HAP-1 (cell line): Measurements from ENCODE around the gene RAB17.
"Not testable (repeated sequence)": the region's sequence is repeated elsewhere in the genome, so short reads cannot be mapped to it uniquely, and the experiment has no call there.

Source experiments
- DNase-seq, 2 experiments: peaks; one replicate each; pipeline ENCODE4 v3.0.0-alpha.2; 2016 to 2020; ENCODE audit warnings: low spot score in 2 of 2
- H3K27me3 ChIP-seq: fragments of 250-450 bp; sonication (Bioruptor Pico); 2 replicates; pipeline ENCODE4 v1.5.1; 2020; ENCODE audit warnings: low read depth, mild to moderate bottlenecking, moderate library complexity
- H3K36me3 ChIP-seq: fragments of 250-450 bp; sonication (Bioruptor Pico); replicated peaks from 2 replicates; pipeline ENCODE4 v1.5.1; 2020; ENCODE audit warnings: mild to moderate bottlenecking
- H3K4me1 ChIP-seq: fragments of 250-450 bp; sonication (Bioruptor Pico); 2 replicates; pipeline ENCODE4 v1.5.1; 2020; ENCODE audit warnings: mild to moderate bottlenecking
- H3K4me3 ChIP-seq: fragments of 250-450 bp; sonication (Bioruptor Pico); 2 replicates; pipeline ENCODE4 v1.5.1; 2020; ENCODE audit warnings: mild to moderate bottlenecking, moderate library complexity
- H3K9me3 ChIP-seq: fragments of 250-450 bp; sonication (Bioruptor Pico); 2 replicates; pipeline ENCODE4 v1.5.1; 2020; ENCODE audit warnings: mild to moderate bottlenecking, moderate library complexity
- in situ Hi-C: fragments of 300-500 bp; cut with MboI; formaldehyde crosslinking; loops from 3 replicates; pipeline ENCODE4 v1.14.3; 2020; ENCODE audit warnings: low sequenced_read_pairs, inconsistent platforms, mixed read lengths

RAB17 gene

DNA sequence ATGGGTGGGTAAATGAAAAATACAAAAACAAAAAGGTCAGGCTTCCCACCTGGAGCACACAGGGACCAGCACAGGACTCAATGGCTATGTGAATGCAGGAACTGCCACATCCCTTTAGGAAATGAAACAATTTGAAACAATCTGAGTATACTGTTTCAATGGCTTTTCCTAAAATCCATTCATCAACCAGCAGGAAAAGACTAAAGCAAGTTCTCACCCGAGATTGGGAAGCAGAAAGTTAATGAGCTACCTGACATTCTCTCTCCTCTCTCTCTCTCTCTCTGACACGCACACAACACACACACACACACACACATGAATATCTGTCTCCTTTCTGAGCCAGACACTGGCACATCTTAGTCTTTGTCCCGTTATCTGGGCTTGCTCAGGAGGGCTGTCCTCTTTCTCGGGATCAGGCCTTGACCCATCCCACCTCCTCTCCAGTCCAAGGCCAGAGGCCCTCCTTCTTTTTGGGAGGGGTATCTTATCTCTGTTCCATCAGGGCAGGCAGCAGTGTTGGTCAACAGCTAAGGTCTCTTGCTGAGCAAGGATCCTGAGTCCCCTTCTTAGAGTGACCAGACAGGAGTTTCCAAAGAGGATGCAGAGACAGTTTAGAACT lies 25.2 kb upstream of the RAB17 start:
- peaks cover 11% of the 10 kb centered on the region; the same call in 1 of the 2 replicates for H3K27me3 ChIP-seq
- H3K9me3 ChIP-seq = no peaks in the 10 kb centered on the region
- H3K4me1 ChIP-seq = no peaks in the 10 kb centered on the region
- in situ Hi-C loops = no loop called here
- H3K4me3 ChIP-seq = no peak overlapping the region
- DNase-seq = no peak
- no peaks in the 10 kb centered on the region for H3K36me3 ChIP-seq

DNA sequence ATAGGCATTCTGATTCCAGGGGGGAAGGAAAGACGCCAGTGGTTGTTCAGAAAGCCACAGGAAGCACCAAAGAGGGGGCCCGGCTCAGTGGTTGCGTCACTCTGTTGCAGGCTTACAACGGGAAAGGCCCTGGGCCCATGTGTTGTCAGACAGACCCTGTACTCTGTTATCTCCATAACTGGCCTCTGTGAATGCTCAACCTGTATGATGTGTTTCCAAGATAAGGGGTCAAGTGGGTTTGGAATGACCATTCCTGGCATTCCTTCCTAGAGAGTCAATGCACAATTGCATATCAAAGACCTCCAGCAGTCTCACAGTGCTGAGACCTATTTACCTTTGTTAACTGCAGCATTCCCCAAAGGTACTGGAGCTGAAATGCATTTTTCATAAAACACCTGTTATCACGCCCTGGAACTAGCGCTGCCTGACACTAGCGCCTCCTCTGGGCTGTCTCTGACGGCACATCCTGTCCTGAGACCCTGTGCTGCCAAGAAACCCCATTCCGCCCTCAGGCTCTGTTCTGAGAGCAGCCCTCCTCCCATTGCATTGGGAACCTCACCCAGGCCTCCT lies 23.7 kb upstream of the RAB17 start:
- Histone ChIP-seq H3K4me1 (no peaks in the 10 kb centered on the region), H3K27me3 (peaks cover 9% of the 10 kb centered on the region; the same call in 1 of the 2 replicates), H3K4me3 (no peak overlapping the region), H3K36me3 (no peaks in the 10 kb centered on the region), H3K9me3 (no peaks in the 10 kb centered on the region)
- DNase-seq = peak in 1 of 2 experiments; percentile 40
- in situ Hi-C loops = no loop called here

DNA sequence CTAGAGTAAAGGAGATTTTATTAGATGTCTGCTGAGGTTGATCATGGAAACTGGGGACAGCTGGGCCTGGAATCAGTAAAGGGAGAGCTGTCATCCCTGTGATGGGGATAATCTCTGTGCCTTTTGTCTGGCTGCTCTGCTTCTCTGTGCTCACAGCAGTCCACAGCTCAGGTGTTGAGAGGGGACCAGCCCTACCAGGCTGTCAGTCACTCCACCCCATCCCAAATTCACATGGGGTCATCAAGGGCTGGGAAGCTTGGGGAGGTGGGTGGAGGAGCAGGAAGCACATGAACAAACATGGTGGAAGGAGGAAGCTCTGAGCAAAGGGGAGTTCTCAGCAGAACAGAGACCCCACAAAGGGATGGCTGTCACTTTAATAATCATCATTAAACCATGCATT lies 23.1 kb upstream of the RAB17 start:
- no peak for DNase-seq
- Histone ChIP-seq H3K9me3 (no peaks in the 10 kb centered on the region), H3K4me3 (no peak overlapping the region), H3K4me1 (no peaks in the 10 kb centered on the region), H3K27me3 (peaks cover 8% of the 10 kb centered on the region; the same call in 1 of the 2 replicates), H3K36me3 (no peaks in the 10 kb centered on the region)
- in situ Hi-C loops = no loop called here

DNA sequence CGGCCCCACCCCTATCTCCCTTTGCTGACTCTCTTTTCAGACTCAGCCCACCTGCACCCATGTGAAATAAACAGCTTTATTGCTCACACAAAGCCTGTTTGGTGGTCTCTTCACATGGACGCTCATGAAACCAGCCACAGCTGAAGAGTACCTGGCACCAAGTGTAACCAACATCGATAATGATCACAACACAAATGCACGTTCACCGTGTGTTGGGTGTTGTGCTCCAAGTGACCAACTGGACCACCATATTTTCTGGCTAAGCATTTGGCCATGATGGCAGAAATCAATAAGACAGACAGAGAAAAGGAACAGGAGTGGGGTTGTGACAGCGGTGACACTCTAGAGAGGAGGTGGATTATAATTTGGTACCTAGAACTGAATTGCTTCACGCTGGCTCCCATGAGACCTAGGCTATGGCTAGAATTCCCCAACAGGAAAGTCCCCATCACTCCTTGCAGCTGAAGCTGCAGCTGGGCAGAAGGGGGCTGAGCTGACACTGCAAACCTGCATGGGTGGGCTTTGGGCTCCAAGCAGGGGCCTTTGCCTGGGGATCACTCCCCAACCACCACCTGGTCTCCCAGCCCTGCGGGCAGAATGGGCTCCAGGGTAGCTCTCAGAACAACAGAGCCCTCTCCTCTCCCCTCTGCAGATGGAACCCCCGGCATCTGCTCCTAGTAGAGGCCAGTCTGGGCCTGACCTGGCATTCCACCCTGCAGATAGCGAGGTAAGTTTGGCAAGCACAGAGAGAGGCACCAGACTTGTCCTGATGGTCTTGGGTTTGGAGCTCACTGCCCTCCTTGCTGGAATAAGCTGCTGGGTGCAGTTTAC lies 22.2 kb upstream of the RAB17 start:
- Histone ChIP-seq H3K4me1 (no peaks in the 10 kb centered on the region), H3K27me3 (peaks cover 8% of the 10 kb centered on the region; the same call in 1 of the 2 replicates), H3K4me3 (no peak overlapping the region), H3K9me3 (no peaks in the 10 kb centered on the region), H3K36me3 (no peaks in the 10 kb centered on the region)
- DNase-seq = no peak
- in situ Hi-C loops = no loop called here

DNA sequence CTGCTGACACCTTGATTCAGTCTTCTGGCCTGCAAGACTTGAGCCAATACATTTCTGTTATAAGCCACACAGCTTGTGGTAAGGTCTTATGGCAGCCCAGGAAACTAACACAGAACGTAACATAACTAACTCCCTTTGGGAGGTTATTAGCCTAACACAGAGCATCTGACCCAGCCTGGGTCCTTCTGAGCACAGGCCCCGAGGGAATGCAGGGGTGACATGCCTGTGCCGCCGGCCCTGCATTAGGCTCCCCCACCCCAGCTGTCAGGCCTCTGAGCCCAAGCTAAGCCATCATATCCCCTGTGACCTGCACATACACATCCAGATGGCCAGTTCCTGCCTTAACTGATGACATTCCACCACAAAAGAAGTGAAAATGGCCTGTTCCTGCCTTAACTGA lies 16.0 kb upstream of the RAB17 start:
- H3K4me1 ChIP-seq, H3K4me3 ChIP-seq, H3K9me3 ChIP-seq, H3K27me3 ChIP-seq, in situ Hi-C loops, DNase-seq, H3K36me3 ChIP-seq: not testable (repeated sequence)

DNA sequence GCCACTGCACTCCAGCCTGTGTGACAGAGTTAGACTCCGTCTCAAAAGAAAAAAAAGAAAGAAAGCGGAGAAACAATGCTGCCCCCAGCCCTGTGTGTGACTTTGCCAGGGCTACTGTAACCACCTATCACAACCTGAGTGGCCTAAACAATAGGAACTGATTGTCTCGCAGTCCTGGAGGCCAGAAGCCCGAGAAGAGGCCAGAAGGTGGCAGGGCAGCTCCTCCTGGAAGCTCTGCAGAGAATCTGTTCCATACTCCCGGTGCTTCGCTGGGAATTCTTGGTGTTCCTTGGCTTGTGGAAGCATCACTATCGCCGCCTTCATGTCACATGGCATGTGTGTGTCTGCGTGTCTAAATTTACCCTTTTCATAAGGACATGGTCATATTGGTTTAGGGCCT lies 14.4 kb upstream of the RAB17 start:
- Histone ChIP-seq H3K4me1 (no peaks in the 10 kb centered on the region), H3K36me3 (no peaks in the 10 kb centered on the region), H3K9me3 (no peaks in the 10 kb centered on the region), H3K4me3 (no peak overlapping the region), H3K27me3 (no peaks in the 10 kb centered on the region)
- DNase-seq = no peak
- in situ Hi-C loops = no loop called here

DNA sequence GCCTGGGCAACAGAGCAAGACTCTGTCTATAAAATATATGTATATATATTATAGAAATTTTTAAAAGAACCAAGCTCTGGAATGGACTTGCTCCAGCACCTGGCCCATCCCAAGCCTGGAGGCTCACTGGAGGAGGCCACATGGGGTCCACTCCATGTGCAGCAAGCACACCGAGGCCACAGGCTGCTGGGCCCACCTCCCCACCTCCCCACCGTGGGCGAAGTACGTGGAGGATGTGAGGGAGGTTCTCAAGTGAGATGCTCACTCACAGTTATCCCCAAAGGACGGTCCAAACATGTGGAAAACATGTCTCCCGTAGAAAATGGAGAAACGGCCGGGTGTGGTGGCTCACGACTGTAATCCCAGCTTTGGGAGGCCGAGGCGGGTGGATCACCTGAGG lies 13.9 kb upstream of the RAB17 start:
- Histone ChIP-seq H3K27me3 (no peaks in the 10 kb centered on the region), H3K9me3 (no peaks in the 10 kb centered on the region), H3K4me1 (no peaks in the 10 kb centered on the region), H3K36me3 (no peaks in the 10 kb centered on the region), H3K4me3 (no peak overlapping the region)
- DNase-seq = no peak
- in situ Hi-C loops = no loop called here

DNA sequence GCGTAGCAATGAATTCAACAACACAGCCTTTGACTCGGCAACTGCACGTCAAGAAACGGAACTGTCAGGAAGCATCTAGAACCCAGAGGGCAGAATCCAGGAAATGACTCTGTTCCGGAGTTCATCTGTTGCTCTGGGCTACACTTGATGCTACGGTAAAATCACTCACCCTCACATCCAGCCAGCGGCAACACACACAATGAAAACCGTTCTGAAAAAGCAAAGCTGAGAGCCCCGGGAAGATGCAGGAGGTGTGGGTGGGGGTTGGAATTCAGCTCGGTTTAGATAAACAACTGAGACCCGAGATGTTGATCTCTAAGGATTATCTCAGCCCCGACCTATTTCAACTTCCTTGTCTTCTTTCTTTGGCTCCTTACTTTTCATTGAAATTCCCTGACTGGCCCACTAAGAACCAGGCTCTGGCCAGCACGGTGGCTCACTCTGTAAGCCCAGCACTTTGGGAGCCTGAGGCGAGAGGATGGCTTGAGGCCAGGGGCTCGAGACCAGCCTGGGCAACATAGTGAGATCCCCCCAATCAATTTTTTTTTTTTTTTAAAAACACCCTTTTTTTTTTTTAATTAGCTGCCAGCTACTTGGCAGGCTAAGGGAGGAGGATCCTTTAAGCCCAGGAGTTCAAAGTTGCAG lies 13.3 kb upstream of the RAB17 start:
- Histone ChIP-seq H3K27me3 (no peaks in the 10 kb centered on the region), H3K9me3 (no peaks in the 10 kb centered on the region), H3K4me1 (no peaks in the 10 kb centered on the region), H3K36me3 (no peaks in the 10 kb centered on the region), H3K4me3 (no peak overlapping the region)
- no peak for DNase-seq
- in situ Hi-C loops = no loop called here

DNA sequence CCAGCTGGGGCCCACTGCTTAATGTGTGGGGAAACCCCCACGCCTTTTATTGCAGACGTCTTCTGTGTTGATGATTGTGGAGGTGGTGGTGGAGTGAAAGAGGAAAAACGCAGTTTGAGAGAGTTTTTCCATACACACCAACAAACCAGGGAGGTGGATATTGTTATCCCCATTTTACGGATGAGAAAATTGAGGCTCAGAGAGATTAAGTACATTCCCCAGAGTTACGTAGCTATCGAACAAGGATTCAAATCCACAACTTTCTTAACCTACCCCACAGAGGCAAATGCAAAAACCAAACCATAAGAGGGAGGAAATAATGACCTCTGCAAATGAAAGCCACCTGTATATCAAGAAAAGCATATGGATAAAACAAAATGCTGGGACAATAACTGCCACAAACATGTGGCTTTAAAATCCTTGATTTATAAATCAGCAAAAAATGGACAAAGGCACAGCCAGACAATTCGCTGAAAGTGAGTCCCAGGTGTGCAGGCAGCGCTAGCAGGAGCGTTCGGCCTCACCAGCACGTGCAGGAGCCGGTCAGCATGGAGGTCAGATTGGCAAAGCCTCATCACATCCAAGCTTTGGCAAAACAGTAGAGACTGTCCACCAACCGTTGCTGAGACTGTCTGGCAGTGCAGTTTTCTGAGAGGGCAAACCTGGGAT lies 12.6 kb upstream of the RAB17 start:
- Histone ChIP-seq H3K9me3 (no peaks in the 10 kb centered on the region), H3K27me3 (no peaks in the 10 kb centered on the region), H3K4me3 (no peak overlapping the region), H3K36me3 (no peaks in the 10 kb centered on the region), H3K4me1 (no peaks in the 10 kb centered on the region)
- in situ Hi-C loops = no loop called here
- DNase-seq = no peak

DNA sequence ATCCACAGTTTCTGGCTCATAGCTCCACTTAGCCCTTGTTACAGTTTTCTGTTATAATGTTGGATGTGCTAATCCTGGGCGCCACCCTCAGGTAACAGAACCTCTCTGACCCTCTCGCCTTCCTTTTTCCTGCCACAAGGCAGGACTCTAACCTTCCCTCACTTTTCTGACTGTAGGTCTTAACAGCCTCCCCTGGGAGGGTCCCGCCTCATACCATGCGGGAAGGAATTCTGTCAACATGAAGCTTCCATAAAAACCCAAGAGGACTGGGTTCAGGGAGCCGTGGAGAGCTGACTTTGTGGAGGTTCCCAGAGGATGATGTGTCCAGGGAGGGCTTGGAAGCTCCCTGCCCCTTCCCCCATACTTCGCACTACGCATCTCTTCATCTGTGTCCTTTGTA lies 11.9 kb upstream of the RAB17 start:
- no peaks in the 10 kb centered on the region for H3K27me3 ChIP-seq
- no peak overlapping the region for H3K4me3 ChIP-seq
- H3K4me1 ChIP-seq = no peaks in the 10 kb centered on the region
- in situ Hi-C loops = no loop called here
- no peak for DNase-seq
- H3K36me3 ChIP-seq = no peaks in the 10 kb centered on the region
- no peaks in the 10 kb centered on the region for H3K9me3 ChIP-seq

DNA sequence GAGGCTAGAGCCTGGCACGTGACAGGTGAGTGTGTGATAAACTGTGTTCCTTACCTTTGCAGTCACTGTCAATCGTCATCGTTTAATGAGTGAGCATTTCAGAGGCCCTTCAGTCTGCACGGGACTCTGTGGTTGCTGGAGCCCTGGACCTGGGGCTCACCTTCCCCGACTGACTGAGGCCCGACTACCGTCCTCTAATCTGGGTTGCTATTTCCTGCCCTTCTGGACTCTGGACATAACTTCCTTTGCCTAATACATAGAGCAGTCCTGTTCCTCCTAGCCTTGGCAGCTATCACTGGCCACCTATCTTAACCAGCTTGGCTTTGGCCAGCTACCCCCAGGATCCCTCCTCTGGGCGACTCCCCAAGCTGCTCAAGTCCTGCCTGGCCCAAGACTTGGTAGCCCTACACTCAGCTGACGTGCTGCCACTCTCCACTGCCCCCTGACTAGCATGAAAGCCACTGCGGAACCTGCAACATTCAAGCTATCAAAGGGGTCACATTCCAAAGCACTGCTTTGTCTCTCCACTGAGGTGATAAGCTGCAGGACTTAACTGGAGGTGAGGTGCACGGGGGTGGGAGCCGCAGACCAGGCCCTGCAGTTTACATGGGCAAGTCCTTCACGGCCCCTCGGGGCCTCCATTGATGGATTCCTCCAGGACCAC lies 11.1 kb upstream of the RAB17 start:
- in situ Hi-C loops = no loop called here
- no peaks in the 10 kb centered on the region for H3K36me3 ChIP-seq
- DNase-seq = no peak
- H3K4me3 ChIP-seq = no peak overlapping the region
- no peaks in the 10 kb centered on the region for H3K9me3 ChIP-seq
- no peaks in the 10 kb centered on the region for H3K4me1 ChIP-seq
- H3K27me3 ChIP-seq = no peaks in the 10 kb centered on the region

DNA sequence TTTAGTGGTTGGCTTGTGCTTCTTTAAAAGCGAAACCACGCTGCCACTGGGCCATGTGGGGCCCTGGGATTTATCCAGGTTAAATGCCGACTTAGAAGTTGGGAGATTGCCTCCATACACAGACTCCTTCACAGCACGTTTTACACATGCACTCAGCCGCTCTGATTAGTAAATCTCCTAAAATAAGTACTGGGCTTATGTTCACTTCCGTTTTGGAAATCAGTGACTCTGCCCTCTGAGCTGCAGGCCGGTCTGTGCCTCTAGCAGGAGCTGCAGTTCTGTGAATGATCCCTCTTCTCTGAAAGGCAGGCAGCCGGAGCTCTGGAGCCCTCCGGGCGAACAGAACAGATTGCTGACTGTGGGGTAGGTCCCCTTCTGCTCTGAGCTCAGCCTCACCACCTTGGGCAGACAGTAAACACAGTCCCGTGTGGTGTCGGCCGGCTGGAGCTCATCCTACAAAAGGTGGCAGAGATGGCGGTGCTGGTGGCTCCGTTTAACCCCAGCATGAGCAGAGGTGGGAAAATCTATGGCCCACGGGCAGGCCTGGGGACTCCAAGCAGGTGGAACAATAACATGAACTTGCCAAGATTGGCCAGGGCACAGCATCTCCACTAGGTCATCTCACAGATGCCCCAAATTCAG lies 9.8 kb upstream of the RAB17 start:
- no peaks in the 10 kb centered on the region for H3K36me3 ChIP-seq
- H3K27me3 ChIP-seq = no peaks in the 10 kb centered on the region
- no peak overlapping the region for H3K4me3 ChIP-seq
- no peaks in the 10 kb centered on the region for H3K9me3 ChIP-seq
- in situ Hi-C loops = no loop called here
- DNase-seq = no peak
- H3K4me1 ChIP-seq = no peaks in the 10 kb centered on the region
